GM21737 (cell line): ENCODE data around the gene ZNF782.
"Not testable (repeated sequence)": the region's sequence is repeated elsewhere in the genome, so short reads cannot be mapped to it uniquely, and the experiment has no call there.

ENCODE experiments used
- ATAC-seq: cut with Tn5 transposase; IDR thresholded peaks from one replicate; pipeline ENCODE4 v1.9.1; 2021; ENCODE audit warnings: mild to moderate bottlenecking, moderate library complexity; ENCODE audit not compliant: unreplicated experiment

ZNF782 gene

GRCh38 chr9:96854651-96855273 lies 448 bp upstream of the ZNF782 start:
- ATAC-seq: no peak

- no peak for ATAC-seq
These were observed 1.6 kb downstream of the ZNF782 start for GRCh38 chr9:96852676-96853075.

GRCh38 chr9:96844040-96844439 lies 10.3 kb downstream of the ZNF782 start:
- no peak for ATAC-seq

- ATAC-seq: no peak
These were observed 35.8 kb downstream of the ZNF782 start for GRCh38 chr9:96818533-96818932.

GRCh38 chr9:96817973-96818372 lies 36.3 kb downstream of the ZNF782 start:
- no peak for ATAC-seq

- no peak for ATAC-seq
These were observed 40.7 kb downstream of the ZNF782 start for GRCh38 chr9:96813607-96814006.

- not testable (repeated sequence) for ATAC-seq
These were observed 55.4 kb downstream of the ZNF782 start for GRCh38 chr9:96798959-96799358.

GRCh38 chr9:96784021-96784420 lies 70.3 kb downstream of the ZNF782 start:
- ATAC-seq: no peak

GRCh38 chr9:96782235-96782634 lies 72.1 kb downstream of the ZNF782 start:
- no peak for ATAC-seq

- ATAC-seq: no peak
These were observed 72.8 kb downstream of the ZNF782 start for GRCh38 chr9:96781552-96781951.

- no peak for ATAC-seq
These were observed 75.2 kb downstream of the ZNF782 start for GRCh38 chr9:96779089-96779488.

GRCh38 chr9:96777426-96777864 lies 76.9 kb downstream of the ZNF782 start:
- no peak for ATAC-seq

GRCh38 chr9:96771124-96771523 lies 83.2 kb downstream of the ZNF782 start:
- no peak for ATAC-seq

- no peak for ATAC-seq
These were observed 84.3 kb downstream of the ZNF782 start for GRCh38 chr9:96769989-96770388.
